RWPE2 (cell line): ENCODE data around the gene PHF2.

Experiments used
- ATAC-seq: fragments of 200-7000 bp; cut with Tn5 transposase; 3 replicates; pipeline ENCODE4 v1.9.1; 2021; ENCODE audit warnings: low read depth
- DNase-seq: peaks from one replicate; pipeline ENCODE4 v3.0.0-alpha.2; 2020; ENCODE audit warnings: low spot score
- H3K27ac ChIP-seq: fragments of 450-650 bp; 2 replicates; pipeline ENCODE4 v1.5.1; 2017; ENCODE audit warnings: mild to moderate bottlenecking; ENCODE audit not compliant: poor library complexity, severe bottlenecking
- H3K27me3 ChIP-seq: fragments of 250-450 bp; sonication (Bioruptor Pico); 2 replicates; pipeline ENCODE4 v1.5.1; 2021; ENCODE audit warnings: mild to moderate bottlenecking, moderate library complexity; ENCODE audit not compliant: insufficient read depth, poor library complexity, severe bottlenecking
- H3K36me3 ChIP-seq: fragments of 250-450 bp; sonication (Bioruptor Pico); 2 replicates; pipeline ENCODE4 v1.5.1; 2020; ENCODE audit warnings: low read depth, mild to moderate bottlenecking, moderate library complexity
- H3K4me1 ChIP-seq: fragments of 250-450 bp; sonication (Bioruptor Pico); 2 replicates; pipeline ENCODE4 v1.5.1; 2021; ENCODE audit warnings: mild to moderate bottlenecking, moderate library complexity; ENCODE audit not compliant: insufficient read depth, poor library complexity, severe bottlenecking
- H3K4me3 ChIP-seq: fragments of 250-450 bp; sonication (Bioruptor Pico); 2 replicates; pipeline ENCODE4 v1.5.1; 2021; ENCODE audit warnings: mild to moderate bottlenecking, moderate library complexity; ENCODE audit not compliant: severe bottlenecking
- H3K9me3 ChIP-seq: fragments of 250-450 bp; sonication (Bioruptor Pico); 2 replicates; pipeline ENCODE4 v1.5.1; 2021; ENCODE audit warnings: mild to moderate bottlenecking, moderate library complexity; ENCODE audit not compliant: severe bottlenecking
- CTCF ChIP-seq: fragments of 450-650 bp; IDR thresholded peaks from one replicate; pipeline ENCODE4 v1.5.1; 2017; ENCODE audit warnings: mild to moderate bottlenecking, moderate library complexity; ENCODE audit not compliant: poor library complexity, severe bottlenecking

Gene PHF2

GRCh38 chr9:93662952-93663572, 86.7 kb downstream of the PHF2 start:
- no peaks in the 10 kb centered on the region for H3K36me3 ChIP-seq

GRCh38 chr9:93663877-93664548, 87.6 kb downstream of the PHF2 start:
- no peak for ATAC-seq
- no peak overlapping the region for H3K4me3 ChIP-seq

More at GRCh38 chr9:93662952-93663572, 86.7 kb downstream of the PHF2 start:
- H3K4me1 ChIP-seq: no peaks in the 10 kb centered on the region
- no peak overlapping the region for H3K4me3 ChIP-seq
- ATAC-seq: no peak
- DNase-seq: peak; percentile 23
- no peaks in the 10 kb centered on the region for H3K9me3 ChIP-seq
- no peak overlapping the region for H3K27ac ChIP-seq
- no peaks in the 10 kb centered on the region for H3K27me3 ChIP-seq
- no peak for TF ChIP-seq CTCF

GRCh38 chr9:93664549-93665120, 88.3 kb downstream of the PHF2 start:
- Histone ChIP-seq H3K9me3 (no peaks in the 10 kb centered on the region), H3K36me3 (no peaks in the 10 kb centered on the region)
- TF ChIP-seq CTCF: no peak

More at GRCh38 chr9:93663877-93664548, 87.6 kb downstream of the PHF2 start:
- H3K27me3 ChIP-seq: no peaks in the 10 kb centered on the region
- H3K27ac ChIP-seq: no peak overlapping the region
- no peak for TF ChIP-seq CTCF
- DNase-seq: peak; percentile 49
- H3K4me1 ChIP-seq: no peaks in the 10 kb centered on the region
- no peaks in the 10 kb centered on the region for H3K36me3 ChIP-seq
- no peaks in the 10 kb centered on the region for H3K9me3 ChIP-seq

GRCh38 chr9:93665128-93665636, 88.8 kb downstream of the PHF2 start:
- no peak overlapping the region for H3K4me3 ChIP-seq
- H3K27ac ChIP-seq: no peak overlapping the region
- TF ChIP-seq CTCF: no peak
- H3K36me3 ChIP-seq: no peaks in the 10 kb centered on the region
- no peaks in the 10 kb centered on the region for H3K4me1 ChIP-seq
- no peaks in the 10 kb centered on the region for H3K27me3 ChIP-seq
- DNase-seq: peak; percentile 23
- H3K9me3 ChIP-seq: no peaks in the 10 kb centered on the region
- ATAC-seq: no peak

More at GRCh38 chr9:93664549-93665120, 88.3 kb downstream of the PHF2 start:
- Histone ChIP-seq H3K27me3 (no peaks in the 10 kb centered on the region), H3K4me3 (no peak overlapping the region), H3K4me1 (no peaks in the 10 kb centered on the region), H3K27ac (no peak overlapping the region)
- ATAC-seq (0 out of 3 replicates have a peak, but pooled peaks have one; percentile 14), DNase-seq (peak; percentile 21)
